Ovary (tissue), 3 donors: ENCODE data around the gene ADAMTSL3.

ENCODE experiments used
- POLR2A ChIP-seq: fragments of 450-650 bp; IDR thresholded peaks from one replicate; pipeline ENCODE4 v1.6.1; 2017; ENCODE audit warnings: antibody characterized with exemption, mild to moderate bottlenecking, moderate library complexity
- TF ChIP-seq, protein P1 (sequence below), 3 donors: fragments of 450-650 bp in 2 of 3; fragments of 200-600 bp in 1 of 3; IDR thresholded peaks; one replicate each; pipeline versions ENCODE4 v1.5.1 to v1.8.0; 2016 to 2022; ENCODE audit warnings: antibody characterized with exemption in 3 of 3, mild to moderate bottlenecking in 1 of 3
- donor health status: DM: no; HTN: no; CAD: no.

DNA sequence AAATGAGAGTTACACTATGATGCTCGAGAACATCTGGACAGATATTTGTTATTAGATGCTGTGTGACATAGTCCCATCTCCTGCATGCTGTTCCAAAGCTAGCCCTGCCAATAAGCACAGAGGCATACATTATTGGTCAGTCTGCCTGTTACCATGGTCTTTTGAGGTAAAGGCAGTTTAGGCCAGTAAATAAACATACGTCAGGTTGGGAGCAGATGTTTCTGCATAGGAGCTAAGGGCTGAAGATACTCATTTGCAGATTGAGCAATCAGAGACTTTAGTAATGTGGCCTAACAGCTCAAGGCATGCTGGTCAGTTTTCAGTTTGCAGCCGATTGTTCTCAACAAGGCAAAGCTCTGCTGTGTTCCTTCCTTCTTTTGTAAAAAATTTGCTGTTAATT is 192.9 kb downstream of the ADAMTSL3 start:
- TF ChIP-seq, protein P1, sequence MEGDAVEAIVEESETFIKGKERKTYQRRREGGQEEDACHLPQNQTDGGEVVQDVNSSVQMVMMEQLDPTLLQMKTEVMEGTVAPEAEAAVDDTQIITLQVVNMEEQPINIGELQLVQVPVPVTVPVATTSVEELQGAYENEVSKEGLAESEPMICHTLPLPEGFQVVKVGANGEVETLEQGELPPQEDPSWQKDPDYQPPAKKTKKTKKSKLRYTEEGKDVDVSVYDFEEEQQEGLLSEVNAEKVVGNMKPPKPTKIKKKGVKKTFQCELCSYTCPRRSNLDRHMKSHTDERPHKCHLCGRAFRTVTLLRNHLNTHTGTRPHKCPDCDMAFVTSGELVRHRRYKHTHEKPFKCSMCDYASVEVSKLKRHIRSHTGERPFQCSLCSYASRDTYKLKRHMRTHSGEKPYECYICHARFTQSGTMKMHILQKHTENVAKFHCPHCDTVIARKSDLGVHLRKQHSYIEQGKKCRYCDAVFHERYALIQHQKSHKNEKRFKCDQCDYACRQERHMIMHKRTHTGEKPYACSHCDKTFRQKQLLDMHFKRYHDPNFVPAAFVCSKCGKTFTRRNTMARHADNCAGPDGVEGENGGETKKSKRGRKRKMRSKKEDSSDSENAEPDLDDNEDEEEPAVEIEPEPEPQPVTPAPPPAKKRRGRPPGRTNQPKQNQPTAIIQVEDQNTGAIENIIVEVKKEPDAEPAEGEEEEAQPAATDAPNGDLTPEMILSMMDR (IDR thresholded peaks at IDR 0.05) = no peak
- no peak for TF ChIP-seq POLR2A
